GM13977 (cell line): ENCODE results near the gene PATE4.

Experiments
- DNase-seq: peaks from one replicate; pipeline ENCODE4 v3.0.0; 2012; ENCODE audit warnings: low spot score
- in situ Hi-C: fragments of 300-500 bp; cut with MboI; formaldehyde crosslinking; loops from one replicate; pipeline ENCODE4 v1.12.0; 2022; ENCODE audit warnings: low sequenced_read_pairs, low pct_unique_long_range_greater_than_20kb, mixed read lengths, inconsistent platforms; ENCODE audit not compliant: unreplicated experiment
- TF ChIP-seq, protein P1 (sequence below): IDR thresholded peaks from 2 replicates; pipeline ENCODE4 v1.5.1; 2012; ENCODE audit warnings: mild to moderate bottlenecking, control low read depth; ENCODE audit not compliant: insufficient read depth; ENCODE audit errors: extremely low read depth, missing control alignments

PATE4 gene

GRCh38 chr11:125833016-125833415, at the start of gene PATE4:
PATE4 (plus strand) TSS chr11:125833316; CDS start chr11:125833360, 44 bp downstream.
- DNase-seq: no peak
- in situ Hi-C loops: no loop called here
- TF ChIP-seq, protein P1, sequence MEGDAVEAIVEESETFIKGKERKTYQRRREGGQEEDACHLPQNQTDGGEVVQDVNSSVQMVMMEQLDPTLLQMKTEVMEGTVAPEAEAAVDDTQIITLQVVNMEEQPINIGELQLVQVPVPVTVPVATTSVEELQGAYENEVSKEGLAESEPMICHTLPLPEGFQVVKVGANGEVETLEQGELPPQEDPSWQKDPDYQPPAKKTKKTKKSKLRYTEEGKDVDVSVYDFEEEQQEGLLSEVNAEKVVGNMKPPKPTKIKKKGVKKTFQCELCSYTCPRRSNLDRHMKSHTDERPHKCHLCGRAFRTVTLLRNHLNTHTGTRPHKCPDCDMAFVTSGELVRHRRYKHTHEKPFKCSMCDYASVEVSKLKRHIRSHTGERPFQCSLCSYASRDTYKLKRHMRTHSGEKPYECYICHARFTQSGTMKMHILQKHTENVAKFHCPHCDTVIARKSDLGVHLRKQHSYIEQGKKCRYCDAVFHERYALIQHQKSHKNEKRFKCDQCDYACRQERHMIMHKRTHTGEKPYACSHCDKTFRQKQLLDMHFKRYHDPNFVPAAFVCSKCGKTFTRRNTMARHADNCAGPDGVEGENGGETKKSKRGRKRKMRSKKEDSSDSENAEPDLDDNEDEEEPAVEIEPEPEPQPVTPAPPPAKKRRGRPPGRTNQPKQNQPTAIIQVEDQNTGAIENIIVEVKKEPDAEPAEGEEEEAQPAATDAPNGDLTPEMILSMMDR: no peak

DNA sequence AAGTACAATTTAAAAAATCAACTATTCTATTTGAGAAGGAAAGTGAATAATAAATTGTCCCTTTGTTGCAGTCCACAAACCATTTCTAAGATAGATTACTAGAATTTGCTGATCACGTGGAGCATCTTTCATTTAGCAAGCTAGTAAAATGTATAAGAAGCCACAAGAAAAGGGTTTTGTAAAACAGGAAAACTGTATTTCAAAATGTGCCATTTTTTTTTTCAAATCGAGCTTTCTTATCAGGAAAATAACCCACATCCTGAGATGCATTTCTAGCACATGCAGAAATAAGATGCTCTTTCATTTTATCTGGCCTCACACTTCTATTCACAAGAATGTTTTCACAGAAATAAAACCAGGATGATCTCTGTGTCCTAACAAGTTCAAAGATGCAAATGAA, 48.4 kb upstream of the PATE4 start:
- DNase-seq: no peak
- TF ChIP-seq, protein P1: no peak
- in situ Hi-C loops: no loop called here

- DNase-seq: no peak
- TF ChIP-seq, protein P1: no peak
- in situ Hi-C loops: no loop called here
Measured at GRCh38 chr11:125787827-125788226, 45.3 kb upstream of the PATE4 start, which contains the start of gene PATE3. PATE3 (plus strand) TSS chr11:125788127; CDS start chr11:125788152, 25 bp downstream.

- TF ChIP-seq, protein P1: no peak
- DNase-seq: no peak
- in situ Hi-C loops: no loop called here
Measured at GRCh38 chr11:125790825-125791224, 42.3 kb upstream of the PATE4 start.

DNA sequence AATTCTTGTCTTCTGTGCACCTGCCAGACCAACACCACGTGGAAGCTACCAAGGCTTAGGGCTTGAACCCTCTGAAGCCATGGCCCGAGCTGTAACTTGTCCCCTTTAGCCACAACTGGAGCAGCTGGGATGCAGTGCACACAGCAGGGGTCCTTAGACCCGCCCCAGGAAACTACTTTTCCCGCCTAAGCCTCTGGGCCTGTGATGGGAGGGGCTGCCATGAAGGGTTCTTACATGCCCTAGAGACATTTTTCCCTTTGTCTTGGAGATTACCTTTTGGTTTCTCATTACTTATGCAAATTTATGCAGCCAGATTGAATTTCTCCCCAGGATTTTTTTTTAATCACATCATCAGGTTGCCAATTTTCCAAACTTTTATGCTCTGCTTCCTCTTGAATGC, 35.5 kb upstream of the PATE4 start:
- TF ChIP-seq, protein P1: no peak
- in situ Hi-C loops: no loop called here
- DNase-seq: no peak

- TF ChIP-seq, protein P1: no peak
- no peak for DNase-seq
- in situ Hi-C loops: no loop called here
Measured at GRCh38 chr11:125799808-125800207, 33.3 kb upstream of the PATE4 start.

- DNase-seq: no peak
- TF ChIP-seq, protein P1: no peak
- in situ Hi-C loops: no loop called here
Measured at GRCh38 chr11:125802387-125802786, 30.7 kb upstream of the PATE4 start.
